GM12892 (cell line): ENCODE results near the gene LIMS2.

Experiments
- POLR2A ChIP-seq: IDR thresholded peaks from 2 replicates; pipeline ENCODE4 v1.6.1; 2011; ENCODE audit warnings: low read depth, low read length, control low read depth
- POLR2AphosphoS5 ChIP-seq: IDR thresholded peaks from 2 replicates; pipeline ENCODE4 v1.6.1; 2011; ENCODE audit warnings: low read depth, low read length, control low read depth
- TAF1 ChIP-seq: IDR thresholded peaks from 2 replicates; pipeline ENCODE4 v1.6.1; 2011; ENCODE audit warnings: low read depth, mild to moderate bottlenecking, control low read depth, low read length, borderline replicate concordance

DNA sequence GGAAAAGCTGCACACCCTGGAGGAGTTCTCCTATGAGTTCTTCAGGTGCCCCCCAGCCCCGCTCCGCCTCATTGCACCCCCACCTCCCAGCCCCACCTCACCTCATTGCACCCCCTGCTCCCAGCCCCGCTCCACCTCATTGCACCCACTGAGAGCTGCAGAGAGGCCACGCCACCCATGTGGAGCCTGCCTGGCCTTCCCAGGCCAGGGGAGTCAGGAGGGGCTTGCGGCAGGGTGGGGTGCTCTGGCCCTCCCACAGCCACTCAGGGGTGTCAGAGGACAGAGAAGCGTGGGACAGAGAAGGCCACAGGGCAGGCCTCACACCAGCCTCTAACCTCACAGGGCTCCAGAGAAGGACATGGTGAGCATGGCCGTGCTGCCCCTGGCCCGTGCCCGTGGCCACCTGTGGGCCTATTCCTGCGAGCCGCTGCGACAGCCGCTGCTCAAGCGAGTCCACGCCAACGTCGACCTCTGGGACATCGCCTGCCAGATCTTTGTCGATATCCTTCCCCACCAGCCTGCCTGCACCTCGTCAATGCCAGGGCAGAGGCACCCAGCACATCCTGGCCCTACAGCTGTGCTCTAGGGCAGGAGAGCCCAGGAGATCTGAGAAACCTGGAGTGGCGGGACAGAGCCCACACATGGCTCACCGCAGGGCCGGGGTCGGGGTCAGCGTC is 44.3 kb downstream of the LIMS2 start:
- TF ChIP-seq POLR2A (no peak), TAF1 (no peak), POLR2AphosphoS5 (no peak)
